GM18511 (cell line): ENCODE data around the gene LIMA1.
"Not testable (repeated sequence)": the region's sequence is repeated elsewhere in the genome, so short reads cannot be mapped to it uniquely, and the experiment has no call there.

ENCODE experiments used
- ATAC-seq: cut with Tn5 transposase; IDR thresholded peaks from one replicate; pipeline ENCODE4 v1.9.1; 2021; ENCODE audit warnings: mild to moderate bottlenecking, moderate library complexity; ENCODE audit not compliant: unreplicated experiment

LIMA1 gene

GRCh38 chr12:50188875-50189575 lies 94.3 kb downstream of the LIMA1 start:
- ATAC-seq = no peak

- ATAC-seq = no peak
Measured at GRCh38 chr12:50188241-50188781, 95.0 kb downstream of the LIMA1 start.

- no peak for ATAC-seq
Measured at GRCh38 chr12:50187084-50187900, 96.0 kb downstream of the LIMA1 start.

GRCh38 chr12:50186681-50187080 lies 96.6 kb downstream of the LIMA1 start:
- no peak for ATAC-seq

- no peak for ATAC-seq
Measured at GRCh38 chr12:50185970-50186663, 97.2 kb downstream of the LIMA1 start.

GRCh38 chr12:50185301-50185895 lies 97.9 kb downstream of the LIMA1 start:
- ATAC-seq = no peak

- ATAC-seq = no peak
Measured at GRCh38 chr12:50184261-50184660, 99.1 kb downstream of the LIMA1 start.

GRCh38 chr12:50182461-50182860 lies 100.9 kb downstream of the LIMA1 start:
- no peak for ATAC-seq

- no peak for ATAC-seq
Measured at GRCh38 chr12:50181691-50182090, 101.6 kb downstream of the LIMA1 start.

- ATAC-seq = no peak
Measured at GRCh38 chr12:50175716-50176026, 107.6 kb downstream of the LIMA1 start.

- ATAC-seq = no peak
Measured at GRCh38 chr12:50174971-50175715, 108.2 kb downstream of the LIMA1 start.

GRCh38 chr12:50167049-50167828 lies 116.1 kb downstream of the LIMA1 start, which contains the start of gene CERS5:
Gene CERS5 (minus strand): TSS chr12:50167369. CDS start chr12:50167297, 72 bp downstream.
- peak; percentile 98 for ATAC-seq

- peak; percentile 36 for ATAC-seq
Measured at GRCh38 chr12:50166799-50167048, 116.6 kb downstream of the LIMA1 start.

- ATAC-seq = no peak
Measured at GRCh38 chr12:50164963-50165362, 118.4 kb downstream of the LIMA1 start.

GRCh38 chr12:50162230-50162629 lies 121.1 kb downstream of the LIMA1 start:
- no peak for ATAC-seq

GRCh38 chr12:50160643-50161042 lies 122.7 kb downstream of the LIMA1 start:
- no peak for ATAC-seq

GRCh38 chr12:50157259-50157658 lies 126.1 kb downstream of the LIMA1 start:
- no peak for ATAC-seq

GRCh38 chr12:50156641-50157040 lies 126.7 kb downstream of the LIMA1 start:
- ATAC-seq = no peak

- ATAC-seq = not testable (repeated sequence)
Measured at GRCh38 chr12:50154947-50155346, 128.4 kb downstream of the LIMA1 start.
